Hematopoietic multipotent progenitor cell (in vitro differentiated cells): ENCODE measurements around the gene STK11IP. TPM values are rescaled to one million over a fixed set of nuclear protein-coding genes. Genes with fewer than 3 reads are reported as not detected.
A peak's percentile ranks its signal among the peaks of the same experiment; 100 is the strongest.

Experiments used
- DNase-seq, 3 donors: peaks; one replicate each; pipeline ENCODE4 v3.0.0-alpha.2; 2011 to 2015; ENCODE audit warnings: low read depth in 2 of 3, low spot score in 2 of 3
- total RNA-seq: library from RNA; depleted of rRNA; stranded (reverse); fragments of >200 nt; gene quantifications from one replicate; pipeline ENCODE4 v1.2.3, GENCODE V29; 2012

STK11IP gene
- total RNA-seq, 1 donor: 30.2 TPM

DNA sequence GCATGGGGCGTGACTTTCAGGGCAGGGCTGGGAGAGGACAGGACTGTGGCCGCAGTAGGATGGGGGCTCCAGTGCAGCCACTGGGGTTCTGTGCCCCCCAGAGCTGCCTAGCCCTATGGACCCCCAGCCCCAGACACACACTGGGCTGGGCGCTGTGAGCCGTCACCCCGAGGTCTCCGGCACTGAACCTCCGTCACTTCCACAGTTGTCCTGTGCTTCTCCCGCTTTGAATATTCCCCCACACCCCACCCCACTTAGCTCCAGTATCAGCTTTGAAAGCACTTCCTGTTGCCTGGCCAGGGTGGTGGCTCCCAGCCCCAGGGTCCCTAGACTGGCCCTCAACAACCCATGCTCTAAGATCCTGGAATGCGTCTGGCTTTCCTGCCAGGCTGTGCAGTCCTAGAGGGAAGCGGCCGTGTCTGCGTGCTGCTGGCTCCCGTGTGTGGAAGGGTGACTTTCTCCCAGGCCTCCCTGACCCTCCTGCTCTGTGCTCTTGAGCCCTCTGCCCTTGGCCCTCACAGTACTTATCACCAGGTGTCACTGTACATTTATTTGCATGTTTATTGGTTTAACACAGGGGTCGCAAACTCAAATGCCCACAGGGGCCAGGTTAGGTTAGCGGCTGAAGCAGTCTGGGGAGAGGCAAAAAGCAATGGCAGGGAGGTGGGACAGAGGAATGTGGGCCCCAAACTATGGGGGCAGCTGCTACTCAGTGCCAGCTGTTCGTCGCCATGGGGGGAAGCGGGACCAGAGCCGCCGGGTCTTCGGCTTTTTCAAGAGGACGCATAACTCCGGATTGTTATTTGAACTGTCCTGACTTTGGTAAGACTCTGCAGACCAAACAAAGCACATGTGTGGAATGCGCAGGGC is 36.2 kb upstream of the STK11IP start:
- DNase-seq: no peak

DNA sequence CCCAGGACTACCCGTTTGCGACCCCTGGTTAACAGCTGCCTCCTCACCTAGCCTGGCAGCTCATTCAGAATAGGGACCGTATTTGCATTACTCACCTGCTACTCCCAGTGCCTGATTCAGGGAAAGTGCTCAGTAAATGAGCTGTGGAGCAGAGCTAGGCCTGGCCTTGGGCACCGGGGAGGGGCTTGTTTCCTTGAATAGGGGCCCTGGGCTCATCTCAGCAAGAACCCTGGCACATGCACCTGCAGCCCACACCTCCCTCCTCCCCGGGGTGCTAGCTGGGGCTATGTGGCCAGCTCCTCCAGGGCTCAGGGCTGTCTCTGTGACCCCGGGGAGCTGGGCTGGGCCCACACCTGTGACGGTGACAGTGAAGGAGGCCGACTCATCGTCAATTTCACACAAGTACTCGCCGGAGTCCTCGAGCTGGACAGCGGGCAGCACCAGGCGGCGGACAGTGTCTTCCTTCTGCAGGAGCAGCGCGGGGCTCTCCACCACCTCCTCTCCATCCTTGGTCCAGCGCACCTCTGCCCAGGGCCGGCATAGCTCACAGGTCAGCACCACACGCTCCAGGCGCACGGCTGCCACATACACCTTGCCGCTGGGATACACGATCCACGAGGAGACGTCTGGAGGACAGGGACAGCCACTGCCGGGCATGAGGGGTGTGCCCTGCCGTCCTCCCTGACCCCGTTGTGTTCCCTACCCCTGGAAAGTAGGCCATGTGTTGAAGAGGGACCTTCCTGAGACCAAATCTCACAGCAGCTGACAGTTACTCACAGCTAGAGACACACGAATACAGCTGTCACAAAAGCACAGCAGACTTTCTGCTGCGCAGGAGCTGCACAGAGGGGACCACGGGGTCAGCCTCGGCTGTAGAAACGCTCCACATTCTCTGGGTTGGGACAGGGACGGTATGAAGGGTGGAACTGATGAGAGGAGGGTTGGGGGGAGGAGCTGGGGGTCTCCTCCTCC is 35.3 kb upstream of the STK11IP start:
- no peak for DNase-seq

DNA sequence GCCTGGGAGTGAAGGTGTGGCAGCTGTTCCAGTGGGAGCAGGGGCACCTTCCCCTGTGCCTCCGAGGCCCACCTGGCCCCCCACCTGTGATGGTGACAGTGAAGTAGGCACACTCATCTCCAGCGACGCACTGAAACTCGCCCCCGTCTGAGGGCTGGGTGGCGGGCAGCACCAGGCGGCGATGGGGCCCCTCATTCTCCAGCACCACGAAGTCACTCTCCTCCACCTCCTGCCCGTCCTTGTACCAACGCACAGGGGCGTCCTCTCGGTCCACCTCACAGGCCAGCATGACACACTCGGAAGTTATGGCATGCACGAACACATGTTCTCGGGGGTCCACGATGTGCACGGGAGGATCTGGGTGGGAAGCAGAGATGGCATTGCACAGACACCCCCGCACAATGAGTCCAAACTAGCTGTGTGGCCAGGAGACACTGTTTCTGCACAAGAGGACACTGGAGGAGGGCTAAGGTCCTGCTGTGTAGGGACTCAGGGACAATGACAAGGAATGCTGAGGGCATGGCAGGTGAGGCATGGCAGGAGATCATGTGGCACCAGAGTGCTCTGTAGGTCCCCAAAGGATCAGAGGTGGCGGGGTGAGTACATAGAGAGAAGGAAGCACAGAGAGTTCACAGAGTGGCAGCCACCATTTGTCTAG is 34.3 kb upstream of the STK11IP start:
- no peak for DNase-seq

GRCh38 chr2:219565130-219566080 is 32.3 kb upstream of the STK11IP start:
- no peak for DNase-seq

DNA sequence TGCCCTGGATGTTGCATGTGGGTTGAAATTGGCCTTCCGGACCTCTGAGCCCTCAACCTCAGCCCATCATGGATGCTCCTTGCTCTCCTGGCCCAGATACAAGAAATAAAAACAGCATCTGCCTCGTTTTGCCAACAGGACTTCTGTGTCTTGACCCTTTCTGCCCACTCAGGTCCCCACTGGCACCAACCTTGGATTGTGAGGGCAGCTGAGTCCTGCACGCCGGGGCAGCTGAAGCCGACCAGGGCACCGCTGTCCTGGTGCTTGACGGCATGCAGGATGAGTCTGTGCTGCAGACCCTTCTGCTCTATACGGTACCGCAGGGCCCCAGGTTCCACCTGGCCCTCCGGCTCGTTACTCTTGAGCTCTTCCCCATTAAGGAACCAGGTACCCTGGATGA is 31.0 kb upstream of the STK11IP start:
- no peak for DNase-seq

DNA sequence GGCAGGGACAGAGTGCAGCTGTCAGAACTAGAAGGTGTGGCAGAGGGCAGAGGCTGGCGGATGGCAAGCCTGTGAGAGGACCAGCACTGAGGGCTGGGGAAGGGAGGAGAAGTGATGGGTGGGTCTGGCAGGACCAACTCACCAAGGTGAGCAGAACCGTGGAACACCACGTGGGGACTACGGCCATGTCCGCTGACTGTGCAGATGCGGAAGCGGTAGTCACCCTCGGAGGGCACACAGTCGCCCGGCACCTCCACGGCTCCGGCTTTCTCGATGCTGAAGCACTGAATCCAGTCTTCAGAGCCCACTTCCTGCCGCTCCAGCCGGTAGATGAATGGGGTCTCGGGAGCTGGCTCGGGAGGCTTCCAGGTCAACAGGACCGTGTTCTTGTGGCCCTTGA is 30.5 kb upstream of the STK11IP start:
- DNase-seq: no peak

GRCh38 chr2:219567791-219568361 is 29.8 kb upstream of the STK11IP start:
- DNase-seq: no peak

DNA sequence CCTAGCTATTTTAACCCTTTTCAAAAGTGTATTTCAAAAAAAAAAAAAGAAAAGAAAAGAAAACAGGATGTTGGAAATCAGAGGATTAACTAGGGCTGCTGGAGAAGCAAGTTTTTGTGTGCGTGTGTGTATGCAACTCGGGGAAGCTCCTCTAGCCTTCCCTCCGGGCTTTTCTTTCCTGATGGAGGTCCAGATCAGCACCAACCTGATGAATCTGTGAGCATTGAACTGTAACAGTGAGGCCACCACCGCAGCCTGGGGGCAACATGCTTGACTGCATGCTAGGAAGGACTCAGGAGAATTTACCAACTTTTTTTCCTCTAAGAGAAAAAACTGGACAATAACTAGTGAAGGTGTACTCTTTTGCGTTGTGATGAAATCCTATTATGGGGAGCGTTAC is 28.6 kb upstream of the STK11IP start:
- DNase-seq: no peak

DNA sequence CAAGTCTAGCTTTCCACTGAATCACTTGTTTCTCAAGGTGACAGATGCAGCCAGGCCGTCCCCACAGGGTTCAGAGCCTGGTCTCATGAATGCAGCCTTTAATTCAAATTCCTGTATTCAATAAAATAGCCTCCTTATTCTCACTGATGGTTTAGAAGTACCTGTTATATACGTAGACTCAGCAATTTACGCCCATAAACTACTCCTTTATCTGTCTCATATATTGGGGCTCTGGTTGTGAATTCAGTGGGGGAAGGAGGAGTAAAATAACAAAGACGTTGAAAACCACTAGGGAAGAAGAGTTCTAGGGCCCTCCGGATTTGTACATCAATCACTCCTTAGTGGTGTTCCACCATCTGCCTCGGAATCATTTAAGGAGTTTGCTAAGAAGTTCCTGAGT is 28.0 kb upstream of the STK11IP start:
- no peak for DNase-seq

- DNase-seq: no peak
Measured at GRCh38 chr2:219570194-219570923, 27.3 kb upstream of the STK11IP start.

DNA sequence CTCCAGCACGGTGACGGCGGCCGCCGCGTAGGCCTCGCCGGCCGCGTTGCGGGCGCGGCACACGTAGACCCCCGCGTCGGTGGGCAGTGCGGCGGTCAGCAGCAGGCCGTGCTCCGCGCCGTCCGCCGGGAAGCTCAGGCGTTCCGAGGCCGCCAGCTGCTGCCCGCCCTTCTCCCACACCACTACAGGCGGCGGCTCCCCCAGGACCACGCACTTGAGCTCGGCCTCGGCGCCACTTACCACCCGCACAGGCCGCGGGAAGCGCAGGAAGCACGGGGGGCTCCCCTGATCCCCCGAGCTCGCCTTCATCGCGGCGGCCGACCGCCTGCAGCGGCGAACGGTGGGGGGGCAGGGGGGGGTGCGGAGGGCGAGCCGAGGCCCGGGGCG is 26.7 kb upstream of the STK11IP start:
- DNase-seq: peak in 1 of 3 donors; percentile 14

GRCh38 chr2:219571311-219572236 is 26.1 kb upstream of the STK11IP start, which contains the start of gene OBSL1:
Gene OBSL1, minus strand, starts transcription at chr2:219571539. Its CDS starts 307 bp downstream, at chr2:219571232.
- DNase-seq: peak in 1 of 3 donors; percentile 35

- no peak for DNase-seq
Measured at GRCh38 chr2:219572237-219573001, 25.2 kb upstream of the STK11IP start, which contains the start of gene INHA. Gene INHA, plus strand, starts transcription at chr2:219572310. Its CDS starts 65 bp downstream, at chr2:219572375.

DNA sequence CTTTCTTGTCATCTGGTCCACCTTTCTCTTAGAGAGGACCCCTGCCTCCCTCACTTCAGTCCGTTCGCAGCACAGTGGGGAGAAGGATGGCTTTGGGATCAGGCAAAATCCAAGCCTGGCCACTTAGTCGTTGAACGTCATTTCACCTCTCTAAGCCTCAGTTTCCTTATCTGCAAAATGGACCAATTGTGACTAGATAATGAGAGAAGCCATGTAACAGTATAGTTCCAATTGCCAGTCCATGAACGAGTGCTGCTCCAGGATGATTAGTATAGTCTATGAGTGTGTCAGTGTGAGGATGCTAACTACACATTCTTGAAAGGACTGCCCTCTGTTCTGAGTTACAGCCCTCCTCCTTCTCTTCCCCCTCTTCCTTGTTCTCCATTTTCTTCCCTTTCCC is 24.5 kb upstream of the STK11IP start:
- DNase-seq: no peak

- no peak for DNase-seq
Measured at GRCh38 chr2:219574484-219575311, 23.0 kb upstream of the STK11IP start.
